Nucleus accumbens (tissue), 56 donors: ENCODE data around the gene TBC1D10A.
A peak's percentile ranks its signal among the peaks of the same experiment; 100 is the strongest.

Experiments
- DNase-seq, 56 donors: peaks; one replicate each; lab custom pipeline; 2025; lab: John Stamatoyannopoulos, UW

The TBC1D10A gene

DNA sequence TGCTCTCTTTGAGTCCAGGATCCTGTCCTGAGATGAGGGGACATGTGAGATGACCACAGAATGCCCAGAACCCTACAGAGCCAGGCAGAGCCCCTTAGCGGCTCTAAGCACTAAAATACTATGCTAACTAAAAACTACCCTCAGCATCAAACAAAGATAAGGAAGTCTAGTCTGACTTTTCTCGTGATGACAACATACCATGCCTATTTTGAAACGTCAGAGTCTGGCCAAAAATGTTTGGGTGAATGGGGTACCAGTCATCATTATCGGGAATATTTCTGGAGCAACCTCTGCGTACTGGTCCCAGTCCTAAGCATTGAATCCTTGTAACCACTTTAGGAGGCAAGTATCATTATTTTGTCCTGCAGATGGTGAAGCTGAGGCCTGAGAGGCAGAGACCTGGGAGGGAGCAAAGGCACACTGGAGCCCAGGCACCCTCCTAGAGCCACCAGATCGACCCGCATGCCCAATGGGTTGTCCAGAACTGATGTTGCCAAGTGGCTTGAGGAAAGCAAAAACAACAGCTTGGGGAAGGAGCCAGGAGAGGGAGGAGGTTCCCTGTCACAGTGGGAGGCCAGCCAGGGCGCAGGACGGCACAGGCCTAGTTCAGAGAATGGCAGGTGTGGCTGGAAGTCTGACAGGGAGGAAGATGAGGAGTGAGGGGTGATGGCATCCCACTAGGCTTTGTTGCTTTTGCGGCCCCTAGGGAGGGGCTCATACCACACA lies 52.9 kb downstream of the TBC1D10A start:
- DNase-seq: peak in 6 of 56 donors; percentile 7 to 31 (median 12)

DNA sequence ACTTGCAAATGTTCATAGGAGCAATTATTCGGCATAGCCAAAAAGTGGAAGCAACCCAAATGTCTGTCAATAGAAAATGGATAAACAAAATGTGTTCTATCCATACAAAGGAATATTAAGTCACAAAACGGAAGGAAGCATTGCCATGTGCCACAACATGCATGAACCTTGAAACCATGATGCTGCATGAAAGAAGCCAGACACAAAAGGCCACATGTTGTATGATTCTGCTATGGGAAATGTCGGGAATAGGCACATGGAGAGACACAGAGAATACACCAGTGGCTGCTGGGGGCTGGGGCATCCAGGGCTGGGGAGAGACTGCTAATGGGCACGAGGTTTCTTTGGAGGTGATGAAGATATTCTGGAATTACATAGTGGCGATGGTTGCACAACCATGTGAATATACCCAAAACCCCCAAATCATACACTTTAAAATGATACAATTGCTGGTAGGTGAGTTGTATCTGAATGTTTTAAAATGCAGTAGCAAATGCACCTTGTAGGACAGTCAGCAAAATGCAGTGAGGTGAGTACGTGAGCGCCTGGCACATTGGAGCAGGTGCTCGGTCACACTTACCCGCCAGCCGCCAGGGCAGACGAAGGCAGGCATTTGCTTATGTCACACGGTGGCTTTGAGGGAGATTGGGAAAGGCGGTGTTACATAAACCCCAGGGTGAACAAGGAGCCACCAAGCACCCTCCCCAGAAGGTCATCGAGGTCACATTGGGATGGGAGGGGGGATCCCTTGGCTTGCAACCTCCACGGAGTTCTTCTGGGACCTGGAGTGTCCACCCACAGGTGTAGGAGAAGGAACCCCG lies 53.8 kb downstream of the TBC1D10A start:
- DNase-seq: peak in 1 of 56 donors; percentile 13

DNA sequence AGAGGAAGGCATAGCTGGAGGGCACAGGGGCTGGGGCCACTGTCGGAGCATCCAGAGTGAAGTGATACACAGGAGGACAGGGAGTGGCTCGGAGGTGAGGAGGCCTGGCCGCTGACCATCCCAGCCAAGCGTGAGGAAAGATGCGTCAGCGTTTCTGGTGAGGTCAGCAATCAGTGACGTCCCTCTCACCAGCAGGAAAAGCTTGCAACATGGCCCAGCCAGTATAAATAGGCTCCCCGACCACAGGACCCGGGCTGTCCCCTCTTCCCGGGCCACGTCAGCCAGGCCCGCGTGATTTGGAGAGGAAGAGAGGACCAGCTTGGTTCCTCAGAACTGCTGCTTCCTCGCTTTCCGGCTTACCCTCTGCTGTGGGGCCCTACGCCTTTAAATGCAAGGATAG lies 55.9 kb downstream of the TBC1D10A start:
- peak in 33 of 56 donors; percentile 2 to 65 (median 31) for DNase-seq

DNA sequence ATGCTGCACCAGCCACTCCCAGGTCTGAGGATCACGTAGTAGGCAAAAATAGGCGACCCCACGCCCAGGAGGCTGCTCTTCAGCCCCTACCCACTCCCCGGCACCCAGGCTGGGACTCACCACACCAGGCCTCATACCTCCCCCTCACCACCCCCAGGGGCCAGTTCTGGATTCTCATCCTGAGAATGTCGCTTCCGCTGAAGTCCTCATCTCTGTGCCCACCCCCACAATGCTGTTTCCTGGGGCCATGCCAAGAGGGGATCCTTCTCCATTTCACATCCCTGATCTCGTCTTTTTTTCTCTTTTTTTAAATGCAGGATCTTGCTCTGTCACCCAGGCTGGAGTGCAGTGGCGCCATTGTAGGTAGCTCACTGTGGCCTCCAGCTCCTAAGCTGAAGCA lies 58.4 kb downstream of the TBC1D10A start:
- no peak for DNase-seq

DNA sequence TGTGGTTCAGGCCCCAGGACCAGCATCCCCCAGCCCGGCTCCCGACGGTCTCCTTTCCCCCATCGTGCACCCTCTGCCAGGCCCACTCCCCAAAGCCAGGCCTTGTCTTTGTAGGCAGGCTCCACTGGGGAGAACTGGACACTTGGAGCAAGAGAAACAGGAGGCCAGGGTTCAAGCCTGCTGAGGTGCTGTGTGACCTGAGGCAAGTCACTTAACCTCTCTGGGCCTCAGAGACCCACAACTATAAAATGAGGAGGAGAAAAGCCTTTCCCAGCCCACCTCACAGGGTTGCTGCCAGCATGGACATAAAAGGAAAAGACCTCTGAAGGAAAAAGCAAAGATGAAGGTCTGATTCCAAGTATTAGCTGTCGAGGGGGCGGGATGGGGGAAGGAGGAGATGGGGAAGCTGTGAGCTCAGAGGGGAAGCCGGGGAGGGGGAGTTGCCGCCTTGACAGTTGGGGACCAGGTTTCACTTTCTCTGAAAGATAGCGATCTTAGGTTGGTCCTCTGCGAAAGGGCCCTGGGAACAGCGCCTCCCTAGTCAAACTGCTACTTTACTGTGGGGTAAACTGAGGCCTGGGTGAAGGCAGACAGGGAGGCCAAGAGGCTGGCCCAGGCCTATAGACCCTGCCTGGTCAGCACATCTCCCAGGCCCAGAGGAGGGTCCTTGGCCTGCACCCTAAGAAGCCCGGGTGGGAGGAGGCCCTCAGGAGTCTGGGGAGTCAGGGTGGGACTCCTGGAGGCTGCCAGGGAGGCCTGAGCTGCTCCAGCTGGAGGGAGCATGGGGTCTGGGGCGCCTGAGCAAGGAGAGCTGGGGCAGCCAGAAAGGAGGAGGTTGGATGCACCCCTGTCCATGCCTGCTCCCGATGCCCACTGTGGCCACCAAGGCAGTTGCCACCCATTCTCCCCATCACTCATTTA lies 59.1 kb downstream of the TBC1D10A start:
- DNase-seq: peak in 1 of 56 donors; percentile 14

DNA sequence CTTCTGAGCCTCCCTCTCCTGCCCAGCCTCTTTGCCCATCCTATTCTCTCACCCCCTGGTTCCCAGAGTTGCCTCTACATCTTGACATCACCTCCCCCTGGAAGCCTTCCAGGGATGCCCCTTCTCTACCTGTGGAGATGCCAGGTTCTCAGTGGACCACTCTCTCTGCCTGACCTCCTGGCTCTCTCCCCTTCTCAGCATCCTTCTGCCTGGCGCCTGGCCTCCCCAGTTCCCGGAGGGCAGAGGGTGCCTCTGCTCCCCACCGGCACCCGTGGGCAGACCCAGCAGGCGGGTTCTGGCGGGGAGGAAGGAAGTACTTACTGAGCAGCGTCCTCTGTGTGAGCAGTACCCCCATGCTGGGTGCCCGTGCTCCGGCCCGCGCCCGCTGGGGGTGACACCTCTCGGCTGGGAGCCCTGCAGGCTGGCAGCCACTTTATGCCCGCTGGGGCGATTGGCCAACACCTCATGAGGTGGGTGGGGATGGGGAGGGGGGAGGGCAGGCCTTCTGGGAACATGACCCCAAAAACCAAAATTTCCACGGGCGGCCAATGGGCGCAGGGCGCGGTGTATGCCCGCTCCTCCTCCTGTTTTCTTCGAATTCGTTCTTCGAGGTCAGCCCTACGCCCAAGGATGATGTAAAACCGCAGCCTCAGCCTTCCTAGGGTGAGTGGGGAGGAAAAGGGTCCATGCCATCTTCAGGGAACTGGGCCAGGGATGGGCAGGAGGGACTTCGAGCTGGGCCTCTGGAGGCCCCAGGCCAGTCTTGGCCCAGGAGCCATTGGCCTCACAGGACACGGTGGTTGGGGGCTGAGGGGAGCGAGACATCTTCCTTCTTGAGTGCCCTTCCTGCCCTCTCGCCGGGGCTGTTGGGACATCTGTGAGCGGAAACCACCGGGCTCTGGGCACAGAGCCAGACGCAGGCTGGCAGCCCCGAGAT lies 60.0 kb downstream of the TBC1D10A start, which contains the start of gene OSM:
Gene OSM (minus strand): TSS at position 407 of the 937 bp plus-strand sequence. CDS start 52 bp downstream, at position 355.
- DNase-seq: peak in 13 of 56 donors; percentile 10 to 34 (median 18)

DNA sequence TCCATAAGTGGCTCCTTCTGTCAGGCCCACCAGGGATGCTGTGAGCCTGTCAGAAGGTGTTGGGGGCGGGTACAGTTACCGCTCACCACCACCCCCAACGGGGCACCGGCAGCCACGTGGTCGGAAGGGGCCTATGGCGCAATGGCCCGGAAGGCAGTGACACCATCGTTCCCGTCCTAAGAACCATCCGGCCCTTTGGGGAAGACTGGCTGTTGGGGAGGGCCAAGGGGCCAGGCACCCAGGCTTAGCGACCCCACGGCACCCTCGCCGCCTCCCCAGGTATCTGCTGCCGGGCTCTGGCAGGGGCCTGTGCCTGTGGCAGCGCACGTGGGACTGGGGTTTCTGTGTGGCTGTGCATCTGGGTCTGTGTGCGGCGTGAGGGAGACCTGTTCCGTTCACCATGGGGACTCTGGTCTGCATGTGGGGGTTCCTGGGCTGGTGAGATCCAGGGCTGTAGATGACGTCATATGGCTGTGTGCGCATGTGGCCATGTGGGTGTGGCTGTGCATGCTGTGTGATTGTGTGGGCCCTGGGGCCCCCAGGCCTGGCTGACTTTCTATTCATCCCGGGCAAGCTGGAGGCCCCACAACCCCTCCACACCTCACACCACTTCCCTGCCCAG lies 60.8 kb downstream of the TBC1D10A start:
- peak in 13 of 56 donors; percentile 4 to 38 (median 19) for DNase-seq

DNA sequence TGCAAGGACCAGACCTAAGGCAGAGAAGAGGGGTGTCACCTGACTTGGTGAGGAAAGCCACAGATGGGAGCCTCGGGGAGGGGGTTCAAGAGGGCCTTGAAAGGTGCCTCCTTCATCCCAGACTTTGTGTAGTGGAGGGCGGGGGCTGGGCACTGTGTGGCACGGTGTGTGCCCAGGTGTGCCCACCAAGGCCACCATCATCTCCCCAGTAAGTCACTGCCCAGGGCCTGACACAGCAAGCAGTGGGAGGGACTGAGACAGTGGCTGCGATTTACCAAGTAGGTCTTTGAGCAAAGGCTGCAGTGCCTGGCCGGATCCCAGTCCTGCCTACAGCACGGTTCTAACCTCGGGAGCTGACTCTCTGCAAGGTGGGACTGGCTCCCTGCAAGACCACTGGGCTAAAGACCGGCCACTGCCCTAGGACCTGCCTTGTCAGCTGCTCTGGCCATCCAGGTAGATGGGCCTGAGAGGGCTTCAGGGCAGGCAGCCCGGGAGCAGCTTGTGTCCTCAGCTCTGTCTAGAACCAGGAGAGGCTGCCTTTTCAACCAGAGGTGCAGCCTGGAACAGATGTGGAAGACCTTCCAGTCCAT lies 61.5 kb downstream of the TBC1D10A start:
- DNase-seq: no peak

DNA sequence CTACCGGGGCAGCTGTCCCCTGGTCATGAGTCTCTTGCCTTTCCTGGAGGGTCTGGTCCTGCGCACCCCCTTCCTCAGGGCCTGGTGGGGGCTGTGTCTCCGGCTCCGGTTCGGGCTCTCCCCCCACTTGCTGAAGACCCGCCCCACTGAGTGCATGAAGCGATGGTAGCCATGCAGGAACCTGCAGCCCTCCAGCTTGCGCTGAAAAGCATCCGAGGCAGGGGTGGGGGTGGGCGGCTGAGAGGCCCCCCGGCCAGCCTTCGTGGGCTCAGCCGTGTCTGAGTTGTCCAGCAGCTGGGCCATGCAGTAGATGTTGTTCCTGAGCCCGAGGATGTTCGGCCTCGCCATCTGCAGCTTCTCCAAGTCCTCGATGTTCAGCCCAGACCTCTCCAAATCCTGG lies 62.9 kb downstream of the TBC1D10A start:
- DNase-seq: no peak

DNA sequence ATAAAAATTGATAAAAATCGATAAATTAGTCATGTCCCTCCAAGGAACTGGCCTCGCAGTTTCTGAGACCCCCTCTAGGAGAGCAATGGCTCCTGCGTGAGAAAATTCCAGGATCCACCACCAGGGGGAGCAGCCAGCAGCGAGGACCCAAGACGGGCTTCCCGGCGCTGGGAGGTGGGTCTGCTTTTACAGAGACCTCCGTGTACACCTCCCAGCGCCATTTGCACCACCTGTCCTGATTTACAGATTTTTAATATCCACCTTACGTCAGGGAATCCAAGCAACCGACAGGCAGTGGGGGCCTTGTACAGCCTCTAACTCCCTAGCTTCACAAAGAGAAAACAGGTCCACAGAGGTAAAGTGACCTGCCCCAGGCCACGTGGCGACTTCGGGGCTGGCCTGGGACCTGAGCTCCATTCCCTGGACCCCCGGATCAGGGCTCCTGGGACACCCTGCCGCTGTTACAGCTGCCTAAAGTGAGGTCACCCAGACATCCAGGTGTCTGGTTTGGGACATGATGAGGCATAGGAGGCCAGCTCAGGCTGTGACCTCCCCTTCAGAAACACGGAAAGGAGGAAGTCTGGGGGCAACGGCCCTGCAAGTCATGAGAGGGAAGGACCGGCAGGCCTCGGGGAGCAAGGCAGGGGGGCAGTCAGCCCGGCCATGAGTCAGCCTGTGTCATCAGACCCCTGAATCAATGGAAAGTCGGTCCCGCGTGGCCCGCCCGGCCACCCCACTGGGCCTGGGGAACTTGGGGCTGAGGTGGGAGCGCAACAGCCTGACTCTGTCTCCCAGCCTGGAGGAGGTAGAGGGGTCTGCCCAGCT lies 63.6 kb downstream of the TBC1D10A start:
- DNase-seq: peak in 44 of 56 donors; percentile 8 to 85 (median 44)

DNA sequence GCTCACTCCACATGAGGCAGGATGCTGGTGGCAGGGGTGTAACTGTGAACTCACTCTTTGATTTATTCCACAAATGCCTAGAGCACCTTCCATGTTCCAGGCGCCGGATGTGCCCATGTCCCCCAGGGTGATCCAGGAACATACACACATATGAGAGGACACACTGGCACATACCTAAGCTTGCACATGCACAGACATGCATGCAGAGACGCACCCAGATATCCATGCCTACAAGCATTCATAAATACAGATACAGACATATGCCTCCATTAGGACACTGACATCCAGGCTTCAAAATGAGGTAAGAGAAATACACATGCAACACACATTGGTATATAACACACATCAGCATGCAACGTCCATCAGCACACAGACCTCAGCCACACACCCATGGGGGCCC lies 64.6 kb downstream of the TBC1D10A start:
- no peak for DNase-seq

DNA sequence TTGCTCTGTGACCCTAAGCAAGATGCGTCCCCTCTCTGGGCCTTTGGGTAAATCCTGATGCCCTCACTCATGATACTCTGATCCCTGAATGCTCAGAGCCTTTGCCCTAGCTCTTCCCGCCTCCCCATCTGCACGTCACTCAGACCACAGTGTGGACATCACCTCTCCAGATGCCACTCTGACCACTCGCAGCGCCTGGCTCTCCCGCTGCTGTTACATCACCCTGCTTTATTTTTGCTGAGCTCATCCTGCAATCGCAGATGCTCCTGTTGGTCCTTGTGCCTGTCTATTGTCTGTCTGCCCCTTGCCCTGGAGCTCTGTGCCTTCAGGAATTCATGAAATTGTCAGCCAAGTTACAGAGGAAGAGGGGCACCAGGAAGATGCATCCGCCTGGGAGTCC lies 65.6 kb downstream of the TBC1D10A start:
- DNase-seq: no peak

DNA sequence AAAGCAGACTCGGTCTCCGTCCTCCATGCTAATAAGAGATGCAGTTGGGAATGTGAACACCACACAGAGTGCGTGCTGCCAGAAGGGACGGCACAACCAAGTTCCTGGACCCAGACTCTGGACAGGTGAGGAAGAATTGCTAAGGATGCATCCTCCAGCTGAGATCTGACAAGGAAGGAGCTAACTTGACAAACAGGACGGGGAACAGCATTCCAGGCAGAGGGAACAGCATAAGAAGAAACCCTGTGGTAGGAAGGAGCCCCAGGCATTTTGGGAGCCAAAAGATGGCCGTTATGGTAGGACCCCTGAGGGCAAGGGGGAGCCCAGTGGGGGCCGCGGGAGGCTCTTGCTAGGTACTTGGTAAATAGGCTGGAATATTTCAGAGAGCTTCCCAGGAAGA lies 66.1 kb downstream of the TBC1D10A start:
- no peak for DNase-seq

DNA sequence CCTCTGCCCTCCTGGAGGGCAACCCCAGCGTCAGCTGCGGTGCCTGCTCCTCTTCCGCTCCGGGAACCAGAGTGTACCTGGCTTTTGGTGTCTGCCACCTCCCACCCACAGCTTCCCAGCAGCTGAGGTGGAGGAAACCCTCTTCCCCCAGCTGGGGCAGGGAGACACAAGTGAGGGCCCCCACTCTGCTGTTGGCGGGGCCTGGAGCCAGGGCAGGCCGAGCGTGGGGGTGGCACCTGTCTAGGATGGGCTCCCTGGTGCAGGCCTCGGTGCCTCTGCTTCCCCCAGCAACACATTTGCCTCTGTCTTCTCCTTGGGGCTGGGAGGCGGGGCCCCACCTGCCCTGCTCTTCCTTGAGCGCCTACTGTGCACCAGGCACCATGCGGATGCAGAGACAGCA lies 66.5 kb downstream of the TBC1D10A start:
- DNase-seq: no peak

DNA sequence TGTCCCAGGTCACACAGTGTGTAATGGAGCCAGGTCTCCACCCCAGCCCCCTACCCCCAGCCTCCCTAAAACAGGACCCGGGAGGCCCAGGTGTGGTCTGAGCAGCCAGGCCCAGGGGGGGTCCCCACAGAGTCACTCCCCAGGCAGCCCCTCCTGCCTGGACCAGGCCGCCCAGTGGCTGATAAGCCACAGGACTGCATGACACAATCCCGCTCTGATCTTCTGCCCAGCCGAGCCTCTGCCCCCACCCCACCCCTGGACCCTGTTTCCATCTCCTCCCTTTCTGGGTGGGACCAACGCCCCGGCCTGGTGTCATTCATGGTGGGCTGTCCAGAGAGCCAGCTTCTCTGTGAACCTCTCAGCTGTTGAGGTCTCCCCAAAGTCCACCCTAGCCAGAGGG lies 72.4 kb downstream of the TBC1D10A start:
- DNase-seq: no peak

DNA sequence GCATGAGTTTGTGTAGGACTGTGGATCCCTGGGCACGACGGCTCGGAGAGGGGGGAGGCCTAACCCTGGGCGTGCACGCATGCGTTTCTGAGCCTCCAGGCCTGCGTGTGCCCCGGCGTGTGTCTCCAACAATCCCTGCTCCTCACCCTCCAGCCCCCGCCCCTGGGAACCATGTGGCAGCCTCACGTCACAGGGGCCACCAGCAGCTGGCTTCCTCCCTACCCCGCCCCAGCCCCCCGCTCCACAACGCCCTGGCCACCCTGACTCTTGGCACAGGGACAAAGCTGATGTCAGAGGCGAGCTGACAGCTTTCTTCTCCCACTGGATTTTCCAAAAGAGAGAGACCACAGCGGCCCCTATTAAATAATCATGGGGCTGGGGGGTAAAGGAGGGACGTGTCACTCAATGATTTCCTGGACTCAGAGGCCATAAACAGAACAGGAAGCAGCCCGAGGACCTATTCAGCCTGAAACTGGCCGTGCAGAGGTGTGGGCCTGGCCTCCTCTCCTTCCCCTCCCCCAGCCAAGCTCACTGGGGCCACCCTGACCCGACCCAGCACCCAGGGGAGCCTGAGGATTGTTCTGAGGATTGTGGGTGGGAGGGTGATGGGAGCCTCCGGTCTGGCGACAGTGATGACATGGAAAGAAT lies 73.4 kb downstream of the TBC1D10A start:
- DNase-seq: peak in 46 of 56 donors; percentile 17 to 84 (median 56)
